Breast epithelium (tissue), 4 donors: ENCODE data around the gene RAPGEF1. TPM values are rescaled to one million over a fixed set of nuclear protein-coding genes. Genes with fewer than 3 reads are reported as not detected.

Source experiments
- DNase-seq, 2 donors: peaks; one replicate each; pipeline ENCODE4 v3.0.0-alpha.2; 2019; ENCODE audit warnings: low spot score in 2 of 2
- H3K27ac ChIP-seq, 2 donors: fragments of 200-600 bp; sonication (generic) in 1 of 2; one replicate each; pipeline ENCODE4 v1.5.1; 2016 to 2019; ENCODE audit warnings: mild to moderate bottlenecking in 1 of 2
- H3K27me3 ChIP-seq, 2 donors: fragments of 200-600 bp; sonication (generic) in 1 of 2; one replicate each; pipeline versions ENCODE4 v1.5.1 to v1.6.0; 2017 to 2019; ENCODE audit warnings: control low read depth in 1 of 2, mild to moderate bottlenecking in 1 of 2
- H3K36me3 ChIP-seq: fragments of 200-600 bp; one replicate; pipeline ENCODE4 v1.5.1; 2019
- H3K4me1 ChIP-seq, 2 donors: fragments of 200-600 bp; sonication (generic); one replicate each; pipeline ENCODE4 v1.5.1; 2016 to 2019; ENCODE audit warnings: control low read depth in 1 of 2
- H3K4me3 ChIP-seq, 3 donors: fragments of 200-600 bp; sonication (generic); 1 replicate in 2 of 3; 2 replicates in 1 of 3; pipeline ENCODE4 v1.5.1; 2016 to 2019; ENCODE audit warnings: mild to moderate bottlenecking in 3 of 3, moderate library complexity in 2 of 3
- H3K9me3 ChIP-seq, 2 donors: fragments of 200-600 bp; sonication (generic) in 1 of 2; one replicate each; pipeline ENCODE4 v1.5.1; 2016 to 2019; ENCODE audit warnings: control low read depth in 1 of 2
- POLR2A ChIP-seq: fragments of 450-650 bp; IDR thresholded peaks from one replicate; pipeline ENCODE4 v1.6.1; 2016; ENCODE audit warnings: antibody characterized with exemption, mild to moderate bottlenecking, moderate library complexity
- POLR2AphosphoS5 ChIP-seq, 3 donors: sonication (generic); formaldehyde crosslinking; IDR thresholded peaks; one replicate each; pipeline ENCODE4 v1.6.1; 2017; ENCODE audit warnings: antibody characterized with exemption in 3 of 3
- intact Hi-C: fragments of 100-400 bp; cut with DNase I; formaldehyde crosslinking; loops from one replicate; pipeline ENCODE4 v1.15.1; 2023; ENCODE audit warnings: low total_unique reads
- total RNA-seq, 3 donors: library from RNA; depleted of rRNA; stranded (reverse); fragments of >200 nt; gene quantifications; one replicate each; pipeline ENCODE4 v1.1.0, GENCODE V29; 2016
- TF ChIP-seq, protein P1 (sequence below), 3 donors: fragments of 450-650 bp; IDR thresholded peaks; one replicate each; pipeline ENCODE4 v1.5.1; 2016 to 2017; ENCODE audit warnings: antibody characterized with exemption in 3 of 3, mild to moderate bottlenecking in 3 of 3, moderate library complexity in 3 of 3

Gene RAPGEF1
- total RNA-seq, 3 donors from 2014 or later: 35.3 to 38.0 (median 37.3) TPM

GRCh38 chr9:131744171-131744719 is 4.4 kb upstream of the RAPGEF1 start:
- Histone ChIP-seq H3K9me3 (no peaks in the 10 kb centered on the region), H3K27me3 (no peaks in the 10 kb centered on the region), H3K27ac (peak overlapping the region; percentile 82 to 86), H3K4me3 (no peak overlapping the region), H3K4me1 (no peaks in the 10 kb centered on the region), H3K36me3 (no peaks in the 10 kb centered on the region)
- intact Hi-C loops: loop anchor here (5.0 kb wide), 1 partner anchor 152 kb away; no protein-coding TSS in a partner anchor
- DNase-seq: no peak
- TF ChIP-seq, protein P1, sequence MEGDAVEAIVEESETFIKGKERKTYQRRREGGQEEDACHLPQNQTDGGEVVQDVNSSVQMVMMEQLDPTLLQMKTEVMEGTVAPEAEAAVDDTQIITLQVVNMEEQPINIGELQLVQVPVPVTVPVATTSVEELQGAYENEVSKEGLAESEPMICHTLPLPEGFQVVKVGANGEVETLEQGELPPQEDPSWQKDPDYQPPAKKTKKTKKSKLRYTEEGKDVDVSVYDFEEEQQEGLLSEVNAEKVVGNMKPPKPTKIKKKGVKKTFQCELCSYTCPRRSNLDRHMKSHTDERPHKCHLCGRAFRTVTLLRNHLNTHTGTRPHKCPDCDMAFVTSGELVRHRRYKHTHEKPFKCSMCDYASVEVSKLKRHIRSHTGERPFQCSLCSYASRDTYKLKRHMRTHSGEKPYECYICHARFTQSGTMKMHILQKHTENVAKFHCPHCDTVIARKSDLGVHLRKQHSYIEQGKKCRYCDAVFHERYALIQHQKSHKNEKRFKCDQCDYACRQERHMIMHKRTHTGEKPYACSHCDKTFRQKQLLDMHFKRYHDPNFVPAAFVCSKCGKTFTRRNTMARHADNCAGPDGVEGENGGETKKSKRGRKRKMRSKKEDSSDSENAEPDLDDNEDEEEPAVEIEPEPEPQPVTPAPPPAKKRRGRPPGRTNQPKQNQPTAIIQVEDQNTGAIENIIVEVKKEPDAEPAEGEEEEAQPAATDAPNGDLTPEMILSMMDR (IDR thresholded peaks at IDR 0.05): no peak
- no peak for TF ChIP-seq POLR2A
- TF ChIP-seq POLR2AphosphoS5 (IDR thresholded peaks at IDR 0.05): no peak

- intact Hi-C loops: loop anchor here (5.0 kb wide), 1 partner anchor 151 kb away; no protein-coding TSS in a partner anchor
- H3K4me1 ChIP-seq: peaks cover 3 to 5% of the 10 kb centered on the region in 2 donors
- TF ChIP-seq POLR2AphosphoS5 (IDR thresholded peaks at IDR 0.05) (no peak), POLR2A (no peak)
- TF ChIP-seq, protein P1 (IDR thresholded peaks at IDR 0.05): no peak
- no peaks in the 10 kb centered on the region for H3K27me3 ChIP-seq
- peak overlapping the region; percentile 82 to 86 for H3K27ac ChIP-seq
- H3K9me3 ChIP-seq: no peaks in the 10 kb centered on the region
- DNase-seq: no peak
- no peak overlapping the region for H3K4me3 ChIP-seq
- no peaks in the 10 kb centered on the region for H3K36me3 ChIP-seq
Measured at GRCh38 chr9:131743501-131743900, 3.6 kb upstream of the RAPGEF1 start.

GRCh38 chr9:131743096-131743495 is 3.2 kb upstream of the RAPGEF1 start:
- peaks cover 5 to 7% of the 10 kb centered on the region in 2 donors for H3K4me1 ChIP-seq
- TF ChIP-seq POLR2AphosphoS5 (IDR thresholded peaks at IDR 0.05) (no peak), POLR2A (no peak)
- TF ChIP-seq, protein P1 (IDR thresholded peaks at IDR 0.05): no peak
- no peaks in the 10 kb centered on the region for H3K27me3 ChIP-seq
- no peaks in the 10 kb centered on the region for H3K9me3 ChIP-seq
- DNase-seq: no peak
- H3K27ac ChIP-seq: peak overlapping the region; percentile 82 to 86
- H3K36me3 ChIP-seq: no peaks in the 10 kb centered on the region
- no peak overlapping the region for H3K4me3 ChIP-seq
- intact Hi-C loops: loop anchor here (5.0 kb wide), 1 partner anchor 151 kb away; no protein-coding TSS in a partner anchor

GRCh38 chr9:131740898-131741297 is 1.0 kb upstream of the RAPGEF1 start:
- Histone ChIP-seq H3K9me3 (no peaks in the 10 kb centered on the region), H3K36me3 (no peaks in the 10 kb centered on the region), H3K4me3 (no peak overlapping the region), H3K4me1 (peaks cover 5 to 9% of the 10 kb centered on the region in 2 donors), H3K27me3 (no peaks in the 10 kb centered on the region), H3K27ac (peak overlapping the region in 1 of 2 donors; percentile 68)
- intact Hi-C loops: loop anchor here (5.0 kb wide), 1 partner anchor 149 kb away; no protein-coding TSS in a partner anchor
- TF ChIP-seq, protein P1 (IDR thresholded peaks at IDR 0.05): no peak
- TF ChIP-seq POLR2AphosphoS5 (IDR thresholded peaks at IDR 0.05) (no peak), POLR2A (no peak)
- DNase-seq: no peak

GRCh38 chr9:131739133-131739958 is 530 bp downstream of the RAPGEF1 start:
- DNase-seq: no peak
- Histone ChIP-seq H3K9me3 (no peaks in the 10 kb centered on the region), H3K36me3 (no peaks in the 10 kb centered on the region), H3K27me3 (no peaks in the 10 kb centered on the region), H3K27ac (peak overlapping the region; percentile 77 to 96), H3K4me1 (peaks cover 5 to 10% of the 10 kb centered on the region in 2 donors), H3K4me3 (peak overlapping the region; percentile 52 to 93 (median 66))
- intact Hi-C loops: no loop called here
- TF ChIP-seq, protein P1 (IDR thresholded peaks at IDR 0.05): no peak
- TF ChIP-seq POLR2A: no peak
- no peak for TF ChIP-seq POLR2AphosphoS5 (IDR thresholded peaks at IDR 0.05)
